ENCODE data around the gene CLEC20A.

Gene CLEC20A

GRCh38 chr1:178483251-178483957 is 13.4 kb downstream of the CLEC20A start:
- DNase-seq, result no peak
- no peaks in the 10 kb centered on the region for H3K36me3 ChIP-seq
- no peaks in the 10 kb centered on the region for H3K9me3 ChIP-seq
- no peaks in the 10 kb centered on the region for H3K27me3 ChIP-seq
- no peaks in the 10 kb centered on the region for H3K4me1 ChIP-seq
- no peak overlapping the region for H3K4me3 ChIP-seq (ENCODE audit: low read depth, low read length)
- TF ChIP-seq CTCF (IDR thresholded peaks at IDR 0.05; ENCODE audit: low read depth, low read length), result no peak

DNA sequence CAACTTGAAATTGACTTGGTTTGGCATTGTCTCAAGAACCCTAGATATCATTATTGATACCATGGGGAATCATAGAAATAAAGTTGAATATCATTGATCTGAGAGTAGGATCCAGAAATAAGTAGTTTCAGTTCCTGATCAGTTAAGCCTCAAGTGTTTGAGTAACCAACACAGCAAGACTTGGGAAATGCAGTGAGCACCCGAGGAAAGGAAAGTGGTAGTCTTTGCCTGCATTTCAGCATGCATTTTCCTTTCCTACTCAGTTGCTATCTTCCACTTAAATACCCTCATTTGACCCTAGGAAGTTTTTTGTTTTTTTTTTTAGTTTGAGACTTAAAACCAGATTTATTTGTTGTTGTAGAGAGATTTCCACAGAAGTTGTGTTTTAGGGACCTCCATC is 18.9 kb downstream of the CLEC20A start:
- no peak overlapping the region for H3K4me3 ChIP-seq (ENCODE audit: low read depth, low read length)
- no peaks in the 10 kb centered on the region for H3K9me3 ChIP-seq
- H3K36me3 ChIP-seq, result no peaks in the 10 kb centered on the region
- no peak for DNase-seq
- H3K4me1 ChIP-seq, result no peaks in the 10 kb centered on the region
- H3K27me3 ChIP-seq, result no peaks in the 10 kb centered on the region
- TF ChIP-seq CTCF (IDR thresholded peaks at IDR 0.05; ENCODE audit: low read depth, low read length), result no peak

DNA sequence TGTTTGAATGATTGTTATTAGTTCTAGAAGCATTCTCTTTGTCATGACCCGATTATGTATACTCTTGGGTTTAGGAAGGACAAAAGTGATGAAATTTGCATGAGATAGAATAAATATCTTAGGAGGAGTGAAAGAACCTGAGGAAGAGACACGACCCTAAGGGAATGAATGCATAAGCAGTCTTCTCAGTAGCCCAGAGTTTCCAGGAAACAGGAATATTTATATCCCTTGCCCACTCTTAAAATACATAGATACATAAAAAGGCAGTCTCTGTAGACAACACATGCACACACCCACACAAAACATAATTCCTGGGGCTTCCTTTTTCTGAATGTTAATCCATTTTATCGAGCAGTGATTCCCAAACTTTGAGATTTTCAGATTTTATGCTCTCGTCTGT is 19.4 kb downstream of the CLEC20A start:
- DNase-seq, result no peak
- TF ChIP-seq CTCF (IDR thresholded peaks at IDR 0.05; ENCODE audit: low read depth, low read length), result no peak
- H3K4me1 ChIP-seq, result no peaks in the 10 kb centered on the region
- no peaks in the 10 kb centered on the region for H3K36me3 ChIP-seq
- no peaks in the 10 kb centered on the region for H3K9me3 ChIP-seq
- no peak overlapping the region for H3K4me3 ChIP-seq (ENCODE audit: low read depth, low read length)
- no peaks in the 10 kb centered on the region for H3K27me3 ChIP-seq

DNA sequence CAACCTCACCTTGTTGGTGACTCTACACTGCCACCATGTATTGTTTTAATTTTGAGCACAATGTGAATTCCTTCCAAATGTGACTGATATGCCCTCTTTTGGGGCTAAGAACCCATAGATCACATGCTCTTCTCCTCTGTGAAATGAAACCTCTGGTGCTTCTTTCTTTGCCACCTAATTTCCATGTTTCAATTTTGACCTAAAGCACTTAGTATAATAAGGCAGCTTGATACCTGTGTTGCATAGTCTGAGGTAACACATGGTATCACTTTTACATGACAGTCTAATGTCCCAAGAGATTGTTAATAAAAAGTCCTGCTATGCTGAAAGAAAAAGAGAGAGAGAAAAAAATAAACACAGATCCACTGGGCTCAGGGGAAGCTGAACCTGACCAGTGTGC is 24.2 kb downstream of the CLEC20A start:
- Histone ChIP-seq H3K27me3 (no peaks in the 10 kb centered on the region), H3K4me1 (no peaks in the 10 kb centered on the region), H3K4me3 (ENCODE audit: low read depth, low read length) (no peak overlapping the region), H3K9me3 (no peaks in the 10 kb centered on the region), H3K36me3 (no peaks in the 10 kb centered on the region)
- TF ChIP-seq CTCF (IDR thresholded peaks at IDR 0.05; ENCODE audit: low read depth, low read length), result no peak
- no peak for DNase-seq

DNA sequence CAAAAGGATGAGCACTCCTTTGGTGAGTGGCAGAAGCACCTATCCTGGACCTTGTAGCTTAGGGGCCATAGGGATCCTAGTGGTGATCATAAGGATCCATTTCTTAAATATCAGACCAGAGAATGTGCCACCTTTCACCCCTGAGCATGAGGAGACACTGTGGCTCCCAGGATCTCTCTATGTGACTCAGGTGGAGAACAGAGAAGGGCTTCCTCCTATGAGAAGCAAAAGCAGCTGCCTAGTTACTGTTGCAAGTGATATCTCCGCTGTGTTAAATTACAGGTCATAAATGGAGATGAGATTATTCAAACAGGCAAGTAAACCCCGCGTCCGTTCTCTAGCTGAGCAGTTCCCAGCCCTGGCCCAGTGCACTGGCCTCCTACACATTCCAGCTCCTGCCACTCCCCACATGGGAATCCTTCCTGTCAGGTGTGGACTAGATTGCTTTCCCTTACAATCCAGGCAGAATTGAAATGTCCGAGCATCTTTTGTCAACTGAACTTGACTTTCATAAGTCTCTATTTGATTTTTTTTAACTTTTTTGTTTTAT is 26.3 kb downstream of the CLEC20A start:
- no peaks in the 10 kb centered on the region for H3K9me3 ChIP-seq
- no peaks in the 10 kb centered on the region for H3K4me1 ChIP-seq
- H3K36me3 ChIP-seq, result no peaks in the 10 kb centered on the region
- H3K27me3 ChIP-seq, result no peaks in the 10 kb centered on the region
- TF ChIP-seq CTCF (IDR thresholded peaks at IDR 0.05; ENCODE audit: low read depth, low read length), result no peak
- H3K4me3 ChIP-seq (ENCODE audit: low read depth, low read length), result no peak overlapping the region
- no peak for DNase-seq

- H3K36me3 ChIP-seq, result no peaks in the 10 kb centered on the region
- H3K4me3 ChIP-seq (ENCODE audit: low read depth, low read length), result no peak overlapping the region
- no peaks in the 10 kb centered on the region for H3K9me3 ChIP-seq
- no peaks in the 10 kb centered on the region for H3K27me3 ChIP-seq
- TF ChIP-seq CTCF (IDR thresholded peaks at IDR 0.05; ENCODE audit: low read depth, low read length), result no peak
- no peaks in the 10 kb centered on the region for H3K4me1 ChIP-seq
- DNase-seq, result no peak
Measured at GRCh38 chr1:178467837-178468236, 28.9 kb downstream of the CLEC20A start.
